ENCODE measurements around the gene FANCL.

DNA sequence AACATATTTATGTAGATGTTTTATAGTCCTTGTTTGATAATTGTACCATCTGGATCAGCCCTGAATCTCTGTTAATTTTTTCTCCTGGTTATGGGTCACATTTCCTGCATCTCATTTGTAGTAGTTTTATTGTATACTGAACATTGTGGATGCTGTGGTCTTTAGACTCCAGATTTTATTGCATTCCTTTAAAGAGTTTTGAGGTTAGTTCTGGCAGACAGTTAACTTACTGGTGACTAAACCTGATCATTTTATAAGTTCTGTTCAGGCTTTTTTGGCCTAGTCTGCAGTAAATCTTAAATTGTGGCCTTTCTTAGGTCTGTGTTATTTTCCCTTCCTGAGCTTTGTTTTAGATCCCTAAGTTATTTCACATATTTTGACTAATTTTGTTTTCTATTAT lies 84.3 kb downstream of the FANCL start:
- TF ChIP-seq ZNF274 (IDR thresholded peaks at IDR 0.05; ENCODE audit: low read depth, low read length) (no peak), YY1 (IDR thresholded peaks at IDR 0.05; ENCODE audit: insufficient read depth, insufficient read length) (no peak), SUZ12 (IDR thresholded peaks at IDR 0.05; ENCODE audit: extremely low read depth, insufficient read depth, insufficient read length) (no peak)
